K562 (cell line): Measurements from ENCODE around the gene AQR. TPM values are rescaled to one million over a fixed set of nuclear protein-coding genes. Genes with fewer than 3 reads are reported as not detected.

Experiments
- ATAC-seq: fragments of 200-7000 bp; cut with Tn5 transposase; 3 replicates; pipeline ENCODE4 v1.9.1; 2020; ENCODE audit warnings: moderate library complexity
- BruUV-seq: library from RNA; stranded (reverse); fragments of 400-500 nt; replicated peaks from 2 replicates; lab custom pipeline; 2021; lab: Mats Ljungman, UMichigan
- CTCF ChIA-PET: fragments of 300-600 bp; formaldehyde crosslinking; extraction: SDS; loops from one replicate; lab custom pipeline; 2021; ENCODE audit warnings: low intra/inter-chr PET ratio; lab: Yijun Ruan, JAX
- POLR2A ChIA-PET: fragments of 300-600, 350-650 bp; sonication (Branson Sonifier 250); formaldehyde crosslinking; extraction: SDS; loops from one replicate; lab custom pipeline; 2021; ENCODE audit warnings: antibody characterized with exemption, inconsistent platforms; lab: Yijun Ruan, JAX
- DNase-seq, 4 experiments: peaks; one replicate each; pipeline versions ENCODE4 v3.0.0 to v3.0.0-alpha.2; 2011 to 2018; ENCODE audit warnings: low spot score in 3 of 4, mixed read lengths in 3 of 4; ENCODE audit errors: extremely low read depth in 1 of 4
- FAIRE-seq: peaks from 2 replicates; lab custom pipeline; 2011; peaks lifted over from hg19 to GRCh38; lab: Jason Lieb, UNC
- H2AFZ ChIP-seq: 2 replicates; pipeline ENCODE4 v1.6.0; 2011; ENCODE audit warnings: low read depth, low read length, control low read depth, inconsistent platforms
- H3K27ac ChIP-seq: fragments of 200-600 bp; 3 replicates; pipeline ENCODE4 v1.8.0; 2011; ENCODE audit warnings: low read depth, mild to moderate bottlenecking, control low read depth, inconsistent platforms, low read length, moderate library complexity, mixed read lengths; ENCODE audit errors: extremely low read depth
- H3K27me3 ChIP-seq, 2 experiments: fragments of 300-600 bp in 1 of 2; 2 replicates in 1 of 2; 3 replicates in 1 of 2; pipeline versions ENCODE4 v1.6.0 to v1.8.0; 2011; ENCODE audit warnings: inconsistent platforms in 2 of 2, low read length in 2 of 2, mild to moderate bottlenecking in 1 of 2, mixed read lengths in 1 of 2, moderate library complexity in 1 of 2; ENCODE audit not compliant: control insufficient read depth in 2 of 2, insufficient read depth in 2 of 2
- H3K36me3 ChIP-seq: fragments of 300-600 bp; 3 replicates; pipeline ENCODE4 v1.8.0; 2011; ENCODE audit warnings: mild to moderate bottlenecking, low read length, inconsistent platforms; ENCODE audit not compliant: control insufficient read depth, insufficient read depth
- H3K4me1 ChIP-seq, 2 experiments: fragments of 200-600 bp in 1 of 2; replicated peaks in 1 of 2; 2 replicates in 1 of 2; 3 replicates in 1 of 2; pipeline versions ENCODE4 v1.5.1 to v1.8.0; 2011; ENCODE audit warnings: inconsistent platforms in 2 of 2, low read length in 2 of 2, mild to moderate bottlenecking in 1 of 2, mixed read lengths in 1 of 2, moderate library complexity in 1 of 2; ENCODE audit not compliant: control insufficient read depth in 2 of 2, insufficient read depth in 2 of 2
- H3K4me2 ChIP-seq: 2 replicates; pipeline ENCODE4 v1.6.1; 2011; ENCODE audit warnings: low read length, control low read depth, inconsistent platforms, mixed read lengths; ENCODE audit not compliant: insufficient read depth
- H3K4me3 ChIP-seq: fragments of 200-600 bp; sonication (generic), shearing (Covaris generic); 2 replicates; pipeline ENCODE4 v1.5.1; 2016; ENCODE audit warnings: control low read depth, inconsistent platforms
- H3K79me2 ChIP-seq: fragments of 200-600 bp; 3 replicates; pipeline ENCODE4 v1.8.0; 2011; ENCODE audit warnings: low read length, inconsistent platforms; ENCODE audit not compliant: control insufficient read depth, insufficient read depth
- H3K9ac ChIP-seq, 2 experiments: 2 replicates each; pipeline versions ENCODE4 v1.6.0 to v1.6.1; 2011; ENCODE audit warnings: low read depth in 2 of 2, low read length in 2 of 2, control low read depth in 1 of 2, inconsistent platforms in 1 of 2, mild to moderate bottlenecking in 1 of 2, mixed read lengths in 1 of 2; ENCODE audit not compliant: insufficient read depth in 1 of 2
- H3K9me1 ChIP-seq: one replicate; pipeline ENCODE4 v1.6.0; 2011; ENCODE audit warnings: inconsistent platforms, mild to moderate bottlenecking, low read length, moderate library complexity; ENCODE audit not compliant: control insufficient read depth, insufficient read depth
- H3K9me3 ChIP-seq: replicated peaks from 2 replicates; pipeline ENCODE4 v1.5.1; 2011; ENCODE audit warnings: low read depth, low read length, inconsistent platforms; ENCODE audit not compliant: control insufficient read depth, insufficient read depth
- H4K20me1 ChIP-seq: replicated peaks from 2 replicates; pipeline ENCODE4 v1.6.1; 2011; ENCODE audit warnings: low read length, inconsistent platforms, mixed read lengths; ENCODE audit not compliant: control insufficient read depth, insufficient read depth
- GABPB2 ChIP-seq: fragments of 250-450 bp; sonication (Bioruptor Pico); conservative IDR thresholded peaks from 2 replicates; pipeline ENCODE4 v1.5.1; 2021; ENCODE audit warnings: mild to moderate bottlenecking
- JUND ChIP-seq, 2 experiments: IDR thresholded peaks; 2 replicates in 1 of 2; 3 replicates in 1 of 2; pipeline ENCODE4 v1.6.1; 2011; ENCODE audit warnings: borderline replicate concordance in 2 of 2, low read depth in 2 of 2, low read length in 2 of 2, improper control_type of control experiment in 1 of 2, missing biosample characterization in 1 of 2, missing genetic modification characterization in 1 of 2, missing genetic modification reagents in 1 of 2
- NR1H2 ChIP-seq: sonication (generic); formaldehyde crosslinking; IDR thresholded peaks from 2 replicates; pipeline ENCODE4 v1.4.0; 2020; ENCODE audit warnings: mild to moderate bottlenecking, missing genetic modification reagents
- RBM39 ChIP-seq: fragments of 200-400 bp; formaldehyde crosslinking; optimal IDR thresholded peaks from 2 replicates; pipeline ENCODE3; 2018; ENCODE audit warnings: low read depth, low read length
- ZNF146 ChIP-seq: IDR thresholded peaks from one replicate; pipeline ENCODE4 v1.6.1; 2018; ENCODE audit warnings: missing compliant biosample characterization; ENCODE audit not compliant: unreplicated experiment
- ZNF445 ChIP-seq: fragments of 250-450 bp; sonication (Bioruptor Pico); IDR thresholded peaks from 2 replicates; pipeline ENCODE4 v1.4.0; 2020; ENCODE audit warnings: low read depth, mild to moderate bottlenecking, moderate library complexity
- WGBS: fragments of 100-300 bp; shearing (Covaris generic); methylation state at CpG from one replicate; pipeline ENCODE4 v1.1.6; 2016; ENCODE audit warnings: low coverage, mixed read lengths; ENCODE audit not compliant: insufficient coverage; ENCODE audit errors: missing lambda C conversion rate; 5-methylcytosine and 5-hydroxymethylcytosine counted together
- in situ Hi-C: fragments of 300-500 bp; cut with MboI; formaldehyde crosslinking; loops from 4 replicates; pipeline ENCODE4 v1.15.0; 2018; ENCODE audit warnings: inconsistent platforms, mixed read lengths
- intact Hi-C: fragments of 100-400 bp; cut with micrococcal nuclease; formaldehyde crosslinking; loops from 2 replicates; pipeline ENCODE4 v1.14.2; 2022
- polyA plus RNA-seq, 8 experiments: library from polyadenylated mRNA; depleted of rRNA in 4 of 8; stranded (reverse) in 5 of 8; unstranded in 3 of 8; fragments of >200 nt; fragmentation: Nextera tagmentation in 2 of 8; fragmentation: Illumina TruSeq in 1 of 8; extraction: Ambion mirVana in 2 of 8; extraction: Trizol in 1 of 8; gene quantifications; 2 replicates each; pipeline versions ENCODE4 v1.2.1 to v1.2.3, GENCODE V29; 2011 to 2014; ENCODE audit warnings: inconsistent platforms in 1 of 8, missing spikeins in 1 of 8
- total RNA-seq, 7 experiments: library from RNA; depleted of rRNA in 6 of 7; stranded (reverse); fragments of >200 nt in 6 of 7; fragmentation: Illumina TruSeq in 2 of 7; extraction: Trizol in 2 of 7; gene quantifications; 2 replicates each; pipeline versions ENCODE4 v1.2.1 to v1.2.3, GENCODE V29; 2011 to 2021; ENCODE audit warnings: low replicate concordance in 1 of 7
- TF ChIP-seq, protein P1 (sequence below): fragments of 450-650 bp; formaldehyde crosslinking; IDR thresholded peaks from 2 replicates; pipeline ENCODE4 v1.4.0; 2020; ENCODE audit warnings: mild to moderate bottlenecking
- TF ChIP-seq, protein P2 (sequence below): sonication (generic); formaldehyde crosslinking; IDR thresholded peaks from 2 replicates; pipeline ENCODE4 v1.5.0; 2020; ENCODE audit warnings: missing genetic modification reagents
- TF ChIP-seq, protein P3 (sequence below): fragments of 250-450 bp; sonication (Bioruptor Pico); IDR thresholded peaks from 2 replicates; pipeline ENCODE4 v1.5.0; 2020; ENCODE audit warnings: mild to moderate bottlenecking, borderline replicate concordance
- TF ChIP-seq, protein P4 (sequence below): sonication (generic); formaldehyde crosslinking; IDR thresholded peaks from 2 replicates; pipeline ENCODE4 v1.8.0; 2023; ENCODE audit warnings: missing genetic modification reagents, mild to moderate bottlenecking, borderline replicate concordance

Gene AQR
- total and polyA plus RNA-seq, 9 of the 15 experiments (the other 6 are each of a cell fraction or from before 2014, with no cell fraction given) = 22.0 to 62.9 (median 39.3) TPM

DNA sequence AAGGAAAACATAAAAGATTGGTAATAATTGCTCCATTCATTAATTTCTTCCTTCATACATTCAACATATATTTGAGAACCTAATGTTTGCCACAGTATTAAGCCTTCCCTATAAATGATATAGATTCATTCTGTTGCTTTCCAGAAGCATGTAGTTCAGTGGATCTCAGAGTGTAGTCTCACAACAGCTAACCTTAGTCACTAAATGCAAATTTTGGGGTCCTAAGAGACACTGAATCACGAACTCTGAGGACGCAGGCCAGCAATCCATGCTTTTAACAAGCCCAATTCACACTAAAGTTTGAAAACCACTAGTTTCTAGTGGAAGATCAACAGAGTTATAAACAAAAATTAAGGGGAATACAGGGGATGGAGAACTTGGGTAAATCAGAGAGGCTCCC, 7.2 kb upstream of the AQR start:
- CTCF ChIA-PET = no interaction called here
- H3K79me2 ChIP-seq = no peaks in the 10 kb centered on the region
- in situ Hi-C loops = no loop called here
- no peaks in the 10 kb centered on the region for H4K20me1 ChIP-seq
- no peak for ATAC-seq
- no TSS peak for BruUV-seq
- H3K27me3 ChIP-seq = no peaks in the 10 kb centered on the region
- DNase-seq = no peak
- POLR2A ChIA-PET = interaction anchor here (0.5 to 2.0 kb wide), 4 partner anchors 9 to 254 kb away, joined by 3 to 16 read pairs (median 6); partner anchors contain the start of gene ZNF770
- H3K9me1 ChIP-seq = no peaks in the 10 kb centered on the region
- no peak overlapping the region for H3K4me3 ChIP-seq
- WGBS = 89% methylated on average over 2 of the region's 2 CpGs
- H3K9ac ChIP-seq = no peak overlapping the region
- H3K27ac ChIP-seq = no peak overlapping the region
- H3K4me1 ChIP-seq = peaks cover 2 to 5% of the 10 kb centered on the region in 2 experiments; a peak in 3 of 5 replicates
- no peak overlapping the region for H2AFZ ChIP-seq
- peaks cover 16% of the 10 kb centered on the region for H3K36me3 ChIP-seq
- intact Hi-C loops = no loop called here
- H3K9me3 ChIP-seq = no peaks in the 10 kb centered on the region
- H3K4me2 ChIP-seq = no peak overlapping the region
- no peak for FAIRE-seq
- no peak for TF ChIP-seq ZNF146 (CRISPR knock-in tag)
- no peak for TF ChIP-seq GABPB2 (CRISPR knock-in tag)
- TF ChIP-seq JUND (IDR thresholded peaks at IDR 0.05; ENCODE audit: borderline replicate concordance, low read depth, low read length) = no peak
- no peak for TF ChIP-seq JUND (tag; IDR thresholded peaks at IDR 0.05; ENCODE audit: borderline replicate concordance, low read depth, low read length)
- no peak for TF ChIP-seq NR1H2 (CRISPR knock-in tag)
- no peak for TF ChIP-seq RBM39
- TF ChIP-seq, protein P1, sequence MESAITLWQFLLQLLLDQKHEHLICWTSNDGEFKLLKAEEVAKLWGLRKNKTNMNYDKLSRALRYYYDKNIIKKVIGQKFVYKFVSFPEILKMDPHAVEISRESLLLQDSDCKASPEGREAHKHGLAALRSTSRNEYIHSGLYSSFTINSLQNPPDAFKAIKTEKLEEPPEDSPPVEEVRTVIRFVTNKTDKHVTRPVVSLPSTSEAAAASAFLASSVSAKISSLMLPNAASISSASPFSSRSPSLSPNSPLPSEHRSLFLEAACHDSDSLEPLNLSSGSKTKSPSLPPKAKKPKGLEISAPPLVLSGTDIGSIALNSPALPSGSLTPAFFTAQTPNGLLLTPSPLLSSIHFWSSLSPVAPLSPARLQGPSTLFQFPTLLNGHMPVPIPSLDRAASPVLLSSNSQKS (CRISPR knock-in tag) = no peak
- TF ChIP-seq, protein P2, sequence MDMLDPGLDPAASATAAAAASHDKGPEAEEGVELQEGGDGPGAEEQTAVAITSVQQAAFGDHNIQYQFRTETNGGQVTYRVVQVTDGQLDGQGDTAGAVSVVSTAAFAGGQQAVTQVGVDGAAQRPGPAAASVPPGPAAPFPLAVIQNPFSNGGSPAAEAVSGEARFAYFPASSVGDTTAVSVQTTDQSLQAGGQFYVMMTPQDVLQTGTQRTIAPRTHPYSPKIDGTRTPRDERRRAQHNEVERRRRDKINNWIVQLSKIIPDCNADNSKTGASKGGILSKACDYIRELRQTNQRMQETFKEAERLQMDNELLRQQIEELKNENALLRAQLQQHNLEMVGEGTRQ (CRISPR knock-in tag) = no peak
- TF ChIP-seq, protein P3, sequence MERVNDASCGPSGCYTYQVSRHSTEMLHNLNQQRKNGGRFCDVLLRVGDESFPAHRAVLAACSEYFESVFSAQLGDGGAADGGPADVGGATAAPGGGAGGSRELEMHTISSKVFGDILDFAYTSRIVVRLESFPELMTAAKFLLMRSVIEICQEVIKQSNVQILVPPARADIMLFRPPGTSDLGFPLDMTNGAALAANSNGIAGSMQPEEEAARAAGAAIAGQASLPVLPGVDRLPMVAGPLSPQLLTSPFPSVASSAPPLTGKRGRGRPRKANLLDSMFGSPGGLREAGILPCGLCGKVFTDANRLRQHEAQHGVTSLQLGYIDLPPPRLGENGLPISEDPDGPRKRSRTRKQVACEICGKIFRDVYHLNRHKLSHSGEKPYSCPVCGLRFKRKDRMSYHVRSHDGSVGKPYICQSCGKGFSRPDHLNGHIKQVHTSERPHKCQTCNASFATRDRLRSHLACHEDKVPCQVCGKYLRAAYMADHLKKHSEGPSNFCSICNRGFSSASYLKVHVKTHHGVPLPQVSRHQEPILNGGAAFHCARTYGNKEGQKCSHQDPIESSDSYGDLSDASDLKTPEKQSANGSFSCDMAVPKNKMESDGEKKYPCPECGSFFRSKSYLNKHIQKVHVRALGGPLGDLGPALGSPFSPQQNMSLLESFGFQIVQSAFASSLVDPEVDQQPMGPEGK = no peak
- TF ChIP-seq, protein P4, sequence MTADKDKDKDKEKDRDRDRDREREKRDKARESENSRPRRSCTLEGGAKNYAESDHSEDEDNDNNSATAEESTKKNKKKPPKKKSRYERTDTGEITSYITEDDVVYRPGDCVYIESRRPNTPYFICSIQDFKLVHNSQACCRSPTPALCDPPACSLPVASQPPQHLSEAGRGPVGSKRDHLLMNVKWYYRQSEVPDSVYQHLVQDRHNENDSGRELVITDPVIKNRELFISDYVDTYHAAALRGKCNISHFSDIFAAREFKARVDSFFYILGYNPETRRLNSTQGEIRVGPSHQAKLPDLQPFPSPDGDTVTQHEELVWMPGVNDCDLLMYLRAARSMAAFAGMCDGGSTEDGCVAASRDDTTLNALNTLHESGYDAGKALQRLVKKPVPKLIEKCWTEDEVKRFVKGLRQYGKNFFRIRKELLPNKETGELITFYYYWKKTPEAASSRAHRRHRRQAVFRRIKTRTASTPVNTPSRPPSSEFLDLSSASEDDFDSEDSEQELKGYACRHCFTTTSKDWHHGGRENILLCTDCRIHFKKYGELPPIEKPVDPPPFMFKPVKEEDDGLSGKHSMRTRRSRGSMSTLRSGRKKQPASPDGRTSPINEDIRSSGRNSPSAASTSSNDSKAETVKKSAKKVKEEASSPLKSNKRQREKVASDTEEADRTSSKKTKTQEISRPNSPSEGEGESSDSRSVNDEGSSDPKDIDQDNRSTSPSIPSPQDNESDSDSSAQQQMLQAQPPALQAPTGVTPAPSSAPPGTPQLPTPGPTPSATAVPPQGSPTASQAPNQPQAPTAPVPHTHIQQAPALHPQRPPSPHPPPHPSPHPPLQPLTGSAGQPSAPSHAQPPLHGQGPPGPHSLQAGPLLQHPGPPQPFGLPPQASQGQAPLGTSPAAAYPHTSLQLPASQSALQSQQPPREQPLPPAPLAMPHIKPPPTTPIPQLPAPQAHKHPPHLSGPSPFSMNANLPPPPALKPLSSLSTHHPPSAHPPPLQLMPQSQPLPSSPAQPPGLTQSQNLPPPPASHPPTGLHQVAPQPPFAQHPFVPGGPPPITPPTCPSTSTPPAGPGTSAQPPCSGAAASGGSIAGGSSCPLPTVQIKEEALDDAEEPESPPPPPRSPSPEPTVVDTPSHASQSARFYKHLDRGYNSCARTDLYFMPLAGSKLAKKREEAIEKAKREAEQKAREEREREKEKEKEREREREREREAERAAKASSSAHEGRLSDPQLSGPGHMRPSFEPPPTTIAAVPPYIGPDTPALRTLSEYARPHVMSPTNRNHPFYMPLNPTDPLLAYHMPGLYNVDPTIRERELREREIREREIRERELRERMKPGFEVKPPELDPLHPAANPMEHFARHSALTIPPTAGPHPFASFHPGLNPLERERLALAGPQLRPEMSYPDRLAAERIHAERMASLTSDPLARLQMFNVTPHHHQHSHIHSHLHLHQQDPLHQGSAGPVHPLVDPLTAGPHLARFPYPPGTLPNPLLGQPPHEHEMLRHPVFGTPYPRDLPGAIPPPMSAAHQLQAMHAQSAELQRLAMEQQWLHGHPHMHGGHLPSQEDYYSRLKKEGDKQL (CRISPR knock-in tag) = no peak
- no peak for TF ChIP-seq ZNF445
